Right kidney (tissue), 1 donor: ENCODE data around the gene CDCA5.
A peak's percentile ranks its signal among the peaks of the same experiment; 100 is the strongest.

ENCODE experiments used
- DNase-seq: peaks from one replicate; pipeline ENCODE4 v3.0.0-alpha.2; 2016

CDCA5 gene

GRCh38 chr11:65043881-65044501, 39.8 kb downstream of the CDCA5 start:
- no peak for DNase-seq

DNA sequence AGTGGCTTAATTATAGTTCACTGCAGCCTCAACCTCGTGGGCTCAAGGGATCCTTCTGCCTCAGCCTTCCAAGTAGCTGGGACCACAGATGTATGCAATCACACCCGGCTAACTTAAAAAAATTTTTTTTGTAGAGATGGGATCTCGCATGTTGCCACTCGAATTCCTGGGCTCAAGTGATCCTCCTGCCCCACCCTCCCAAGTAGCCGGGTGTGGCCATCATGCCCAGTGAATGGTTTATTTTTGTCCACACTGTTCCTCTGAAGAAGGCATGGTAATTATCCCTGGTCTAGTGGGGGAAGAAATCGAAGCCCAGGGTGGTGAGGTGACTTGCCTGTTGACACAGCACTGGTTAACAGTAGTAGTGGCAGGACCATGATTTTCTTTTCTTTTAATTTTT, 40.9 kb downstream of the CDCA5 start:
- no peak for DNase-seq

- peak; percentile 96 for DNase-seq
Observed at GRCh38 chr11:65040847-65041622, 42.8 kb downstream of the CDCA5 start, which contains the start of gene SAC3D1. Gene SAC3D1, plus strand, starts transcription at chr11:65041210. Its CDS starts 83 bp downstream, at chr11:65041293.

GRCh38 chr11:65040520-65040846, 43.4 kb downstream of the CDCA5 start:
- DNase-seq: no peak

- DNase-seq: no peak
Observed at GRCh38 chr11:65036931-65037330, 46.9 kb downstream of the CDCA5 start.

- no peak for DNase-seq
Observed at GRCh38 chr11:65035579-65035978, 48.3 kb downstream of the CDCA5 start.

DNA sequence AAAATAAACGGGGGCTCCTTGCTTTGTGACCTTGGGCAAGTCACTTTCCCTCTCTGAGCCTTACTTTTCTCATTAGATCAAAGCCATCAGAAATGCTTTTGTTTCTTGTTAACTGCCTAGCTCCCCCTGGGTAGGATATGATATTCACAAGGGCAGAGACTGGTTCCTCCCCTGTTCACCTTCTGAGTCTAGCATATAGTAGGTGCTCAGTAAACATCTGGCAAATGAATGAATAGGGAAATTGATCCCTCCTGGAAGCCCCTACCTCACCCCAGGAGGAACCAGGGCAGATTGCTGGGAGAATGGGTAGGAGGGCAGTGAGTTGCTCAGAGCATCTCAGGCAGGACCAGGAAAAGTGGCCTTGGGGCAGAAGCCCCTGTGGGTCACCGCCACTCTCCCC, 49.4 kb downstream of the CDCA5 start:
- DNase-seq: no peak

GRCh38 chr11:65032216-65032615, 51.6 kb downstream of the CDCA5 start:
- no peak for DNase-seq
